ENCODE results near the gene CCDC91. TPM values are rescaled to one million over a fixed set of nuclear protein-coding genes. Genes with fewer than 3 reads are reported as not detected.

Gene CCDC91
- total RNA-seq, 1 donor from 2014 or later: 12.3 TPM

DNA sequence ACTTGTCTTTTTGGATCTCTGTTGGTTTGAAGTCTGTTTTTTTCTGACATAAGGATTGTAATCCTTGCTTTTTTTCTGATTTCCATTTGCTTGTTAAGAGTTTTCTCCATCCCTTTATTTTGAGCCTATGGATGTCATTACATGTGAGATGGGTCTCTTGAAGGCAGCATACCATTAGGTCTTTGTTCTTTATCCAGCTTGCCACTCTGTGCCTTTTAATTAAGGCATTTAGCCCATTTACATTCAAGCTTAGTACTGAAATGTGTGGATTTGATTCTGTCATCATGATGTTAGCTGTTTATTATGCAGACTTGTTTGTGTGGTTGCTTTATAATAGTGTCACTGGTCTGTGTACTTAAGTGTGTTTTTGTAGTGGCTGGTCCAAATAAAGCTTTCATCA, 100.0 kb downstream of the CCDC91 start:
- Mint-ChIP-seq H3K36me3 (ENCODE audit: low read depth, unreplicated experiment) (peaks cover 8% of the 10 kb centered on the region), H3K9me3 (ENCODE audit: unreplicated experiment) (no peaks in the 10 kb centered on the region), H3K4me1 (ENCODE audit: unreplicated experiment) (peaks cover 9% of the 10 kb centered on the region), H3K4me3 (ENCODE audit: unreplicated experiment) (no peak overlapping the region), H3K27me3 (ENCODE audit: unreplicated experiment) (peaks cover 2% of the 10 kb centered on the region), H3K27ac (ENCODE audit: unreplicated experiment) (no peak overlapping the region)
- DNase-seq (ENCODE audit: low spot score): no peak
- TF ChIP-seq, protein P1, sequence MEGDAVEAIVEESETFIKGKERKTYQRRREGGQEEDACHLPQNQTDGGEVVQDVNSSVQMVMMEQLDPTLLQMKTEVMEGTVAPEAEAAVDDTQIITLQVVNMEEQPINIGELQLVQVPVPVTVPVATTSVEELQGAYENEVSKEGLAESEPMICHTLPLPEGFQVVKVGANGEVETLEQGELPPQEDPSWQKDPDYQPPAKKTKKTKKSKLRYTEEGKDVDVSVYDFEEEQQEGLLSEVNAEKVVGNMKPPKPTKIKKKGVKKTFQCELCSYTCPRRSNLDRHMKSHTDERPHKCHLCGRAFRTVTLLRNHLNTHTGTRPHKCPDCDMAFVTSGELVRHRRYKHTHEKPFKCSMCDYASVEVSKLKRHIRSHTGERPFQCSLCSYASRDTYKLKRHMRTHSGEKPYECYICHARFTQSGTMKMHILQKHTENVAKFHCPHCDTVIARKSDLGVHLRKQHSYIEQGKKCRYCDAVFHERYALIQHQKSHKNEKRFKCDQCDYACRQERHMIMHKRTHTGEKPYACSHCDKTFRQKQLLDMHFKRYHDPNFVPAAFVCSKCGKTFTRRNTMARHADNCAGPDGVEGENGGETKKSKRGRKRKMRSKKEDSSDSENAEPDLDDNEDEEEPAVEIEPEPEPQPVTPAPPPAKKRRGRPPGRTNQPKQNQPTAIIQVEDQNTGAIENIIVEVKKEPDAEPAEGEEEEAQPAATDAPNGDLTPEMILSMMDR (IDR thresholded peaks at IDR 0.05; ENCODE audit: unreplicated experiment): no peak

DNA sequence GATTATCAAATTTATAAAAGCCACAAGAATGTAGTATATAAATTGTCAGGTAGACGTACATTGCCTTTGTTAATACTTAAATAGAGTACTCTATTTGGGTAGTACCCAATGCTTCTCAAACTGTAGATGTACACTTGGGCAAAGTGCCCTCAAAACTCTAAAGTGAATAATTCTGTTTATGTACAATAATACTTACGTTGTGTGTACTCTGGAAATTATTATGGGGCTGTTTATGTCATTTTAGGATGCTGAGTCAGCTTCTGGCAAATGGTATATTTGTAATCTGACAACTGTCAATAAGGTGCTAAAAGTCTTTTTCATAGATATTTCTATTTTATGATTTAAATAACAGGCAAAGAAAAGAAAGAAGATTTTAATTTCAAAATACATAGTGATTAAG, 102.4 kb downstream of the CCDC91 start:
- no peak overlapping the region for H3K27ac Mint-ChIP-seq (ENCODE audit: unreplicated experiment)
- no peak for DNase-seq (ENCODE audit: low spot score)
- TF ChIP-seq, protein P1 (IDR thresholded peaks at IDR 0.05; ENCODE audit: unreplicated experiment): no peak
- peaks cover 8% of the 10 kb centered on the region for H3K36me3 Mint-ChIP-seq (ENCODE audit: low read depth, unreplicated experiment)
- no peak overlapping the region for H3K4me3 Mint-ChIP-seq (ENCODE audit: unreplicated experiment)
- peaks cover under 1% of the 10 kb centered on the region for H3K27me3 Mint-ChIP-seq (ENCODE audit: unreplicated experiment)
- H3K4me1 Mint-ChIP-seq (ENCODE audit: unreplicated experiment): peaks cover 9% of the 10 kb centered on the region
- H3K9me3 Mint-ChIP-seq (ENCODE audit: unreplicated experiment): no peaks in the 10 kb centered on the region

DNA sequence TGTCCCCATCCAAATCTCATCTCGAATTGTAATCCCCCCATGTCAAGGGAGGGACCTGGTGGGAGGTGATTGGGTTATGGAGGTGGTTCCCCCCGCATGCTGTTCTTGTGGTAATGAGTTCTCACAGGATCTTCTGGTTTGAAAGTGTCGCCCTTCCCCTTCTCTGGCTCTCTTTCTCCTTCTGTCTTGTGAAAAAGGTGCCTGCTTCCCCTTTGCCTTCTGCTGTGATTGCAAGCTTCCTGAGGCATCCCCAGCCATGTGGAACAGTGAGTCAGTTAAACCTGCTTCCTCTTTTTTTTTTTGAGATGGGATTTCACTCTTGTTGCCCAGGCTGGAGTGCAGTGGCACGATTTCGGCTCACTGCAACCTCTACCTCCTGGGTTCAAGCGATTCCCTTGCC, 104.0 kb downstream of the CCDC91 start:
- no peak for DNase-seq (ENCODE audit: low spot score)

DNA sequence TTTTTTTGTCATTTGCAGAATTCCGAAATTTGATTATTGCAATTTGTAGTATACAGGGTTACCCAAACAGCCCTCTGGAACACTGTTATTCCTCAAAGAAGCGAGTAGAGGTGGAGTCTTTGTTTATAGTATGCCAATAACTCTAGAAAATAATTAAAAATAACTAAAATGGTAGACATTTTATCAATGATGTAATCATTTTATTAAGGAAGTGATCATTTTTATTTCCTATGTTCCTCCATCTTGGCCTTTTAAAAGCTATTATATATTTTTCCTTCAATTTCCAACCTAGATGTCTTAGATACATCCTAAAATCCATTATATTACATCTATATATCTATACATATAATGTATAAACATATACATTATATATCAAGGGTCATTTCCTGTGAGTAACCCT, 106.0 kb downstream of the CCDC91 start:
- TF ChIP-seq, protein P1 (IDR thresholded peaks at IDR 0.05; ENCODE audit: unreplicated experiment): no peak
- H3K4me1 Mint-ChIP-seq (ENCODE audit: unreplicated experiment): peaks cover 9% of the 10 kb centered on the region
- no peaks in the 10 kb centered on the region for H3K27me3 Mint-ChIP-seq (ENCODE audit: unreplicated experiment)
- no peak overlapping the region for H3K4me3 Mint-ChIP-seq (ENCODE audit: unreplicated experiment)
- no peak overlapping the region for H3K27ac Mint-ChIP-seq (ENCODE audit: unreplicated experiment)
- no peaks in the 10 kb centered on the region for H3K36me3 Mint-ChIP-seq (ENCODE audit: low read depth, unreplicated experiment)
- H3K9me3 Mint-ChIP-seq (ENCODE audit: unreplicated experiment): no peaks in the 10 kb centered on the region
- no peak for DNase-seq (ENCODE audit: low spot score)

More for the DNA sequence above, 104.0 kb downstream of the CCDC91 start:
- Mint-ChIP-seq H3K9me3 (ENCODE audit: unreplicated experiment) (no peaks in the 10 kb centered on the region), H3K4me1 (ENCODE audit: unreplicated experiment) (peaks cover 9% of the 10 kb centered on the region), H3K4me3 (ENCODE audit: unreplicated experiment) (no peak overlapping the region), H3K27me3 (ENCODE audit: unreplicated experiment) (no peaks in the 10 kb centered on the region), H3K36me3 (ENCODE audit: low read depth, unreplicated experiment) (peaks cover 7% of the 10 kb centered on the region), H3K27ac (ENCODE audit: unreplicated experiment) (no peak overlapping the region)
- TF ChIP-seq, protein P1 (IDR thresholded peaks at IDR 0.05; ENCODE audit: unreplicated experiment): no peak

DNA sequence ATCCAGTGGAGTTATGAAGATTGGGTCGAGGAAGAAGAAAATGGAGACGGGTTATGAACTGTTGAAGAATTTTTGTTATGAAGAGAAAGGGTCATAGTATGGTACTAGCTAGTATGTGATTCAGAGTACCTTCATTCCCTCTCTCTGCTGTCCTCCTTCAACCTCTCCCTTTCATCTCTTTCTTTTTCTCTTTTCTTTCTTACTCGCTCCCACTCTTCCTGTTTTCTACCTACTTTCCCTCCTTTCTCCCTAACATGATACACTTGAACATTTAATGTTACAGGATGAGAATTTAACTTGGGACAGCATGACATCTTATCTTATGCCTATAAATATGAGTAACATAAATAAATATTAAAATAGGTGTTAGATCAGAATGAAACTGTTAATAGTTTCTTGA, 112.9 kb downstream of the CCDC91 start:
- TF ChIP-seq, protein P1 (IDR thresholded peaks at IDR 0.05; ENCODE audit: unreplicated experiment): no peak
- no peaks in the 10 kb centered on the region for H3K27me3 Mint-ChIP-seq (ENCODE audit: unreplicated experiment)
- DNase-seq (ENCODE audit: low spot score): no peak
- H3K4me3 Mint-ChIP-seq (ENCODE audit: unreplicated experiment): no peak overlapping the region
- no peak overlapping the region for H3K27ac Mint-ChIP-seq (ENCODE audit: unreplicated experiment)
- no peaks in the 10 kb centered on the region for H3K4me1 Mint-ChIP-seq (ENCODE audit: unreplicated experiment)
- no peaks in the 10 kb centered on the region for H3K9me3 Mint-ChIP-seq (ENCODE audit: unreplicated experiment)
- no peaks in the 10 kb centered on the region for H3K36me3 Mint-ChIP-seq (ENCODE audit: low read depth, unreplicated experiment)

Data from endothelial cell (in vitro differentiated cells).